ENCODE data around the gene CCT5. TPM values are rescaled to one million over a fixed set of nuclear protein-coding genes. Genes with fewer than 3 reads are reported as not detected.

The CCT5 gene
- total RNA-seq, 1 donor from 2014 or later: 223 TPM

DNA sequence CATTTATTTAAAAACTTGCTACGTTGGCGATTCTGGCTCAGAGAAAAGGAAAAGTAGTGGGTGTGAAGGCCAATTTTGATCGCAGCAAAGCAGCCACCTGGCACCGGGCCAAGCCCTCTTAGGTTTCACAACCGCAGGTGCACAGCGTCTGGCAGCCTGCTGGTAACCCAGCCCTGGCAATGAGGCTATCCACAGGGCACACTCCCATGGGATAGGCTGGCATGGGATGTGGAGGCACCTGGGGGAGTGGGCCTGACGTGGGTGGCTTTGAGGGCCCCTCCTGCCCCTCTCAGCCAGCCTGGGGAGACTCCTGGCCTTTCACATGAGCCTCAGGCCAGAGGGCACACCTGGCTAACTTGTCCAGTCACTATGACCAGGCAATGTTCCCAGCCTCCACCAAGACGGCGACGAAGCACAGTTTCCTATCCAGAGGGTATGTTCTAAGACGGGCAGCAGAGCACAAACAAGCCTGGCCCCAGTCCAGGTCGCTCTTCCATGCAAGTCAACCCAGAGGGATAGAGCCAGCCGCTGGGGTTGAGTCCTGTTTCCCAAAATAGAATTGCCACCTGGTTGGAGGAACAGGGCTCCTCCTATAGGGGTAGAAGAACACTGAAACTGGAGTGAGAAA lies 38.6 kb downstream of the CCT5 start:
- peaks cover 13% of the 10 kb centered on the region for H3K36me3 Mint-ChIP-seq (ENCODE audit: insufficient read depth)
- TF ChIP-seq, protein P1, sequence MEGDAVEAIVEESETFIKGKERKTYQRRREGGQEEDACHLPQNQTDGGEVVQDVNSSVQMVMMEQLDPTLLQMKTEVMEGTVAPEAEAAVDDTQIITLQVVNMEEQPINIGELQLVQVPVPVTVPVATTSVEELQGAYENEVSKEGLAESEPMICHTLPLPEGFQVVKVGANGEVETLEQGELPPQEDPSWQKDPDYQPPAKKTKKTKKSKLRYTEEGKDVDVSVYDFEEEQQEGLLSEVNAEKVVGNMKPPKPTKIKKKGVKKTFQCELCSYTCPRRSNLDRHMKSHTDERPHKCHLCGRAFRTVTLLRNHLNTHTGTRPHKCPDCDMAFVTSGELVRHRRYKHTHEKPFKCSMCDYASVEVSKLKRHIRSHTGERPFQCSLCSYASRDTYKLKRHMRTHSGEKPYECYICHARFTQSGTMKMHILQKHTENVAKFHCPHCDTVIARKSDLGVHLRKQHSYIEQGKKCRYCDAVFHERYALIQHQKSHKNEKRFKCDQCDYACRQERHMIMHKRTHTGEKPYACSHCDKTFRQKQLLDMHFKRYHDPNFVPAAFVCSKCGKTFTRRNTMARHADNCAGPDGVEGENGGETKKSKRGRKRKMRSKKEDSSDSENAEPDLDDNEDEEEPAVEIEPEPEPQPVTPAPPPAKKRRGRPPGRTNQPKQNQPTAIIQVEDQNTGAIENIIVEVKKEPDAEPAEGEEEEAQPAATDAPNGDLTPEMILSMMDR (IDR thresholded peaks at IDR 0.05; ENCODE audit: unreplicated experiment): no peak
- H3K27ac Mint-ChIP-seq: no peak overlapping the region
- H3K4me1 Mint-ChIP-seq (ENCODE audit: low read depth): peaks cover 2% of the 10 kb centered on the region
- no peak for DNase-seq (ENCODE audit: low spot score, unreplicated experiment)
- H3K27me3 Mint-ChIP-seq: no peaks in the 10 kb centered on the region
- no peak overlapping the region for H3K4me3 Mint-ChIP-seq (ENCODE audit: low read depth)
- H3K9me3 Mint-ChIP-seq (ENCODE audit: low read depth): peaks cover 7% of the 10 kb centered on the region

DNA sequence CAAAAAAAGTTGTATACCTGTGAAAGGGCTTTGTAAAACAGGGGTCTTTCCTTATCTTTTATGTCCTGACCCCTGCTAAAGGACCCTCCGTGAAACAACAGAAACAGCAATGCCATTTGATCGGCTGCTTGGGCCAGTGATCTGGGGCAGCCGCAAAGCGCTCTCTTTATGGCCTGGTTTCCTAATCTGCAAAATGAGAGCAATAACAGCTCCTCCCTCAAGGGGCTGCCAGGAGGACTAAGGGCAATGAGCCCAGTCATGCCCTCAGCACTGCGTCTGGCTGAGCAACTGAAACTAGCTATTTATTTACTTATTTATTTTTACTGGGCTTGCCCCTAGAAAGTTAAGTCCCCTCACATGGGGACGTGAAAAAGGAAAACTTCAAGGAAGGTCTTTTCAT lies 39.3 kb downstream of the CCT5 start:
- H3K36me3 Mint-ChIP-seq (ENCODE audit: insufficient read depth): peaks cover 15% of the 10 kb centered on the region
- no peak for DNase-seq (ENCODE audit: low spot score, unreplicated experiment)
- H3K4me1 Mint-ChIP-seq (ENCODE audit: low read depth): no peaks in the 10 kb centered on the region
- TF ChIP-seq, protein P1 (IDR thresholded peaks at IDR 0.05; ENCODE audit: unreplicated experiment): no peak
- H3K9me3 Mint-ChIP-seq (ENCODE audit: low read depth): peaks cover 10% of the 10 kb centered on the region
- no peak overlapping the region for H3K27ac Mint-ChIP-seq
- no peak overlapping the region for H3K4me3 Mint-ChIP-seq (ENCODE audit: low read depth)
- no peaks in the 10 kb centered on the region for H3K27me3 Mint-ChIP-seq

DNA sequence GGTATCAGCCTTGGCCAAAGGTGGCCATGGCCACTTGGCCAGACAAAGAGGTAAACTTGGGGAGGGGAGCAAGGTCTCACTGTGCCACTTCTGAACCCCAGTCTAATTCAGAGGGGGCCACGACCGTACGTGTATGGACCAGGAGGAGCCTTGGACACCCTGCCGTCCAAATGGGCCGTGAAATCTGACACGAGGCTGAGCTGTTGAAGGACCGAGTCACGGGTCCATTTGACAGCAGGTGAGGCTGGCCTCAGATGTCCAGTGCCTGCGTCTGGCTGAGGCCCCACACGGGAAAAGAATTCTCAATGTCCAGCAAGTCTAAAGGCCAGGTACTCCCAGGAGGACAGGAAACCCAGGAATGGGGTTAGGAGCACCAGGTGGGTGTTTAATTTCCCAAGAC lies 39.9 kb downstream of the CCT5 start:
- peaks cover 15% of the 10 kb centered on the region for H3K36me3 Mint-ChIP-seq (ENCODE audit: insufficient read depth)
- DNase-seq (ENCODE audit: low spot score, unreplicated experiment): no peak
- no peak overlapping the region for H3K4me3 Mint-ChIP-seq (ENCODE audit: low read depth)
- TF ChIP-seq, protein P1 (IDR thresholded peaks at IDR 0.05; ENCODE audit: unreplicated experiment): no peak
- no peaks in the 10 kb centered on the region for H3K4me1 Mint-ChIP-seq (ENCODE audit: low read depth)
- H3K27me3 Mint-ChIP-seq: no peaks in the 10 kb centered on the region
- peaks cover 10% of the 10 kb centered on the region for H3K9me3 Mint-ChIP-seq (ENCODE audit: low read depth)
- H3K27ac Mint-ChIP-seq: no peak overlapping the region

DNA sequence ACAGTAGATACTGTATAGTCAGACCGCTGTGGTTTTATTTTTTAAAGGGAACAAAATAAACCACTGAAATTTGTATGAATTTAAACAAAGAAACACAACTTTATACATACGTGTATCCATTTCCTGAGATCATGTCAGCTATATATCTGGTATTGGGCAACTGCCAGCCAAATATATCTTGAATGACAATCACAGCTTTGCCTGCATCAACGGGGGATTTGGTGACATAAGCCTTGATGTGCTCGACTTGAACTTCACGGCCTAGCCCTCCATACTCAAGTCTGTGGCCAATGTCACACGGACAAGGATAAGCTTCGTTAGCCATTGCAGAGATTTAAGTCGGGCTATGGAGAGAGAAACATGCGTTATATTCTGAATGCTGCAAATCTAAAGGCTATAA lies 40.4 kb downstream of the CCT5 start:
- H3K27ac Mint-ChIP-seq: no peak overlapping the region
- DNase-seq (ENCODE audit: low spot score, unreplicated experiment): no peak
- TF ChIP-seq, protein P1 (IDR thresholded peaks at IDR 0.05; ENCODE audit: unreplicated experiment): no peak
- H3K4me1 Mint-ChIP-seq (ENCODE audit: low read depth): no peaks in the 10 kb centered on the region
- H3K4me3 Mint-ChIP-seq (ENCODE audit: low read depth): no peak overlapping the region
- peaks cover 10% of the 10 kb centered on the region for H3K9me3 Mint-ChIP-seq (ENCODE audit: low read depth)
- no peaks in the 10 kb centered on the region for H3K27me3 Mint-ChIP-seq
- peaks cover 14% of the 10 kb centered on the region for H3K36me3 Mint-ChIP-seq (ENCODE audit: insufficient read depth)

DNA sequence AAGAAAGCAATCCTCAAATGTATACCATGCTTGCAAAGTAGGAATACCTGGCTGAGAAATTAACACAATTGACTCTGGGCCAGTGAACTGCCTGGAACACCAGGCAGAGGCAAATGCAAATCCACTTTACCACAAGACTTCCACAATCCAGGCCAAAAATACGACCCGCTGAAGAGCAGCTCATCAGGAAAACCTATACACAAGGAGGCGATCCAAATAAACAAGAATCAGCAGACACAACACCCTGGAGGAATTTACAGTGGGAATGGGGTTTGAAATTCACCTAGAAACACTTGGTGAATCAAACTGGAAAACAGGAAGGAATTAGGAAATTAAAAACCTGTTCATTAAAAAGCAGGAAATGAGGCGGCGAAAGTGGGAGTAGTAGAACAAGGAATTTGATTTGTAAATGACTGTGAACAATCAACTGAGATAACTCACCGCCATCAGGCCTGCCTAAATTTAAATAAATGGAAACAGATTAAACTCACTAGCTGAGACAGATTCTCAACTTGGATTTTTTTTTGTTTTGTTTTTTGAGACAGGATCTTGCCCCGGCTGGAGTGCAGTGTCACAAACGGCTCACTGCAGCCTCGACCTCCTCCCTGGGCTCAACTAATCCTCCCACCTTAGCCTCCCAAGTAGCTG lies 41.7 kb downstream of the CCT5 start:
- TF ChIP-seq, protein P1 (IDR thresholded peaks at IDR 0.05; ENCODE audit: unreplicated experiment): no peak
- H3K4me3 Mint-ChIP-seq (ENCODE audit: low read depth): no peak overlapping the region
- H3K27me3 Mint-ChIP-seq: no peaks in the 10 kb centered on the region
- peaks cover 10% of the 10 kb centered on the region for H3K9me3 Mint-ChIP-seq (ENCODE audit: low read depth)
- H3K4me1 Mint-ChIP-seq (ENCODE audit: low read depth): no peaks in the 10 kb centered on the region
- no peak for DNase-seq (ENCODE audit: low spot score, unreplicated experiment)
- H3K36me3 Mint-ChIP-seq (ENCODE audit: insufficient read depth): peaks cover 13% of the 10 kb centered on the region
- no peak overlapping the region for H3K27ac Mint-ChIP-seq

All from progenitor cell of endocrine pancreas (in vitro differentiated cells).